SK-N-SH (cell line): Measurements from ENCODE around the gene SRP14.

Experiments
- EP300 ChIP-seq, 2 experiments: IDR thresholded peaks; 2 replicates each; pipeline versions ENCODE4 v1.4.0 to v1.6.1; 2012; ENCODE audit warnings: borderline replicate concordance in 1 of 2, low read depth in 1 of 2, low read length in 1 of 2
- JUND ChIP-seq: IDR thresholded peaks from 2 replicates; pipeline ENCODE4 v1.4.0; 2012
- MAX ChIP-seq: IDR thresholded peaks from 2 replicates; pipeline ENCODE4 v1.4.0; 2012; ENCODE audit warnings: low read depth
- MXI1 ChIP-seq: IDR thresholded peaks from 2 replicates; pipeline ENCODE4 v1.6.1; 2012; ENCODE audit warnings: mild to moderate bottlenecking, low read depth, low read length, improper control_type of control experiment
- POLR2AphosphoS5 ChIP-seq: IDR thresholded peaks from 2 replicates; pipeline ENCODE4 v1.6.1; 2012; ENCODE audit warnings: low read depth, low read length
- SIN3A ChIP-seq: IDR thresholded peaks from 2 replicates; pipeline ENCODE4 v1.6.1; 2012; ENCODE audit warnings: low read depth, mild to moderate bottlenecking, low read length, moderate library complexity, borderline replicate concordance
- SMC3 ChIP-seq: IDR thresholded peaks from 2 replicates; pipeline ENCODE4 v1.6.1; 2012; ENCODE audit warnings: low read depth, low read length, improper control_type of control experiment
- TEAD4 ChIP-seq: IDR thresholded peaks from 2 replicates; pipeline ENCODE4 v1.4.0; 2012; ENCODE audit warnings: mild to moderate bottlenecking, borderline replicate concordance; ENCODE audit not compliant: insufficient read depth
- YY1 ChIP-seq: IDR thresholded peaks from 2 replicates; pipeline ENCODE4 v1.4.0; 2012; ENCODE audit warnings: low read depth, mild to moderate bottlenecking
- TF ChIP-seq, protein P1 (sequence below): IDR thresholded peaks from 2 replicates; pipeline ENCODE4 v1.4.0; 2012; ENCODE audit warnings: low read depth, borderline replicate concordance
- TF ChIP-seq, protein P2 (sequence below): fragments of 200-600 bp; sonication (generic); IDR thresholded peaks from 2 replicates; pipeline ENCODE4 v1.6.1; 2017; ENCODE audit warnings: antibody characterized with exemption, mild to moderate bottlenecking, moderate library complexity
- TF ChIP-seq, protein P3 (sequence below): fragments of 150-350 bp; IDR thresholded peaks from 2 replicates; pipeline ENCODE4 v1.6.1; 2017; ENCODE audit warnings: antibody characterized with exemption, low read length, low read depth, borderline replicate concordance

DNA sequence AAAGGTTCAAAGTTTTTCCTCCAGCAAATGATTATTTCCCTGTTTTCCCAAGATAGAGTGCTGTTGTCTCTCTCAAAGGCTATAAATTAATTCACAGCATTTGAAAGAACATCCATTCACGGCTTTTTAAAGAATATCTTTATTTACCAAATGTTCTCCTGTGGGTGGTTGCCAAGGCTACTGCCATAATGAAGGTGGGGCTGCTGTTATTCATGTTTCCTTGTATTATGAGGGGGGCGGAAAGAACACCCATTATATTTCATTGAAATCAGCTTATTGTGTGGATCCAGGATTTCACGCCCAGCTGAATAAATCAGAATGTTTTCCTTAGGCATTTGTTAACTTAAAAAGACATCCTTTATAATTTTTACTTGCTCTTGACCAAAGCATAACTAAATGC, 10.1 kb downstream of the SRP14 start:
- TF ChIP-seq SIN3A: no peak
- no peak for TF ChIP-seq MAX
- TF ChIP-seq YY1: no peak
- TF ChIP-seq, protein P1, sequence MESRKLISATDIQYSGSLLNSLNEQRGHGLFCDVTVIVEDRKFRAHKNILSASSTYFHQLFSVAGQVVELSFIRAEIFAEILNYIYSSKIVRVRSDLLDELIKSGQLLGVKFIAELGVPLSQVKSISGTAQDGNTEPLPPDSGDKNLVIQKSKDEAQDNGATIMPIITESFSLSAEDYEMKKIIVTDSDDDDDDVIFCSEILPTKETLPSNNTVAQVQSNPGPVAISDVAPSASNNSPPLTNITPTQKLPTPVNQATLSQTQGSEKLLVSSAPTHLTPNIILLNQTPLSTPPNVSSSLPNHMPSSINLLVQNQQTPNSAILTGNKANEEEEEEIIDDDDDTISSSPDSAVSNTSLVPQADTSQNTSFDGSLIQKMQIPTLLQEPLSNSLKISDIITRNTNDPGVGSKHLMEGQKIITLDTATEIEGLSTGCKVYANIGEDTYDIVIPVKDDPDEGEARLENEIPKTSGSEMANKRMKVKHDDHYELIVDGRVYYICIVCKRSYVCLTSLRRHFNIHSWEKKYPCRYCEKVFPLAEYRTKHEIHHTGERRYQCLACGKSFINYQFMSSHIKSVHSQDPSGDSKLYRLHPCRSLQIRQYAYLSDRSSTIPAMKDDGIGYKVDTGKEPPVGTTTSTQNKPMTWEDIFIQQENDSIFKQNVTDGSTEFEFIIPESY: no peak
- TF ChIP-seq, protein P2, sequence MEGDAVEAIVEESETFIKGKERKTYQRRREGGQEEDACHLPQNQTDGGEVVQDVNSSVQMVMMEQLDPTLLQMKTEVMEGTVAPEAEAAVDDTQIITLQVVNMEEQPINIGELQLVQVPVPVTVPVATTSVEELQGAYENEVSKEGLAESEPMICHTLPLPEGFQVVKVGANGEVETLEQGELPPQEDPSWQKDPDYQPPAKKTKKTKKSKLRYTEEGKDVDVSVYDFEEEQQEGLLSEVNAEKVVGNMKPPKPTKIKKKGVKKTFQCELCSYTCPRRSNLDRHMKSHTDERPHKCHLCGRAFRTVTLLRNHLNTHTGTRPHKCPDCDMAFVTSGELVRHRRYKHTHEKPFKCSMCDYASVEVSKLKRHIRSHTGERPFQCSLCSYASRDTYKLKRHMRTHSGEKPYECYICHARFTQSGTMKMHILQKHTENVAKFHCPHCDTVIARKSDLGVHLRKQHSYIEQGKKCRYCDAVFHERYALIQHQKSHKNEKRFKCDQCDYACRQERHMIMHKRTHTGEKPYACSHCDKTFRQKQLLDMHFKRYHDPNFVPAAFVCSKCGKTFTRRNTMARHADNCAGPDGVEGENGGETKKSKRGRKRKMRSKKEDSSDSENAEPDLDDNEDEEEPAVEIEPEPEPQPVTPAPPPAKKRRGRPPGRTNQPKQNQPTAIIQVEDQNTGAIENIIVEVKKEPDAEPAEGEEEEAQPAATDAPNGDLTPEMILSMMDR: no peak
- TF ChIP-seq, protein P3, sequence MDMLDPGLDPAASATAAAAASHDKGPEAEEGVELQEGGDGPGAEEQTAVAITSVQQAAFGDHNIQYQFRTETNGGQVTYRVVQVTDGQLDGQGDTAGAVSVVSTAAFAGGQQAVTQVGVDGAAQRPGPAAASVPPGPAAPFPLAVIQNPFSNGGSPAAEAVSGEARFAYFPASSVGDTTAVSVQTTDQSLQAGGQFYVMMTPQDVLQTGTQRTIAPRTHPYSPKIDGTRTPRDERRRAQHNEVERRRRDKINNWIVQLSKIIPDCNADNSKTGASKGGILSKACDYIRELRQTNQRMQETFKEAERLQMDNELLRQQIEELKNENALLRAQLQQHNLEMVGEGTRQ: no peak
- no peak for TF ChIP-seq EP300 (IDR thresholded peaks at IDR 0.05; ENCODE audit: borderline replicate concordance in 1 of 2, low read depth in 1 of 2, low read length in 1 of 2)
- TF ChIP-seq TEAD4: no peak
- TF ChIP-seq MXI1: no peak
- TF ChIP-seq POLR2AphosphoS5: no peak
- TF ChIP-seq JUND: no peak
- no peak for TF ChIP-seq SMC3
